ENCODE measurements around the gene SOX2.

SOX2 gene

DNA sequence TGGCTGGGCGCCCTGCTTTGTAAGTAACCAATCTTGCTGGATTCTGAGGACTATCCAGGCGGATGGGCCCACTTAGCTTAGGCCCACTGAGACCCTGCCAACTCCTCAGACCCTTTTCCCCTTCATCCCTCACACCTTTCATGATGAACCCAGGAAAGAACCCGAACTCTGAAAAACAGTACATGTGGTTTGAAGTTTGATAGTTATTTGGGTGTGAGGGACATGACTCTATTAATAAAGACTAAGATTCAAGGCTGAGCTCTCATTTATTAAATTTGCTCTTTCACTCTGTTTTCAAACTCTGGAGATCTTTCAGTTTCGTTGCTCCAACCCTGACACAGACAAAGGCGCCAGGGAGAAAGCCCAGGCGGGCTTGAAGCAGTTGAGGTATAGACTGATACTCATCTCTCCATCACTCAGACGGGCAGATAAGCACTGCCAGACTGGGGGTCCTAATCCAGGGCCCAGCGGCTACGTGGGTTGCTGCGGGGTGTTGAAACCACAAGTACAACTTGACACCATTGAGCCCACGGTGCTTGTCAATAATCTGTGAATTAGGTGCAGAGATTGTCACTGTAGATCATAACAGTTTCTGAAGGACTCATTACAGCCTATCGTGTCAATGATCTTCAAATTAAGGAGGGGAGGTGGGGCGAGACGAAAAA is 7.2 kb upstream of the SOX2 start:
- H3K4me3 ChIP-seq (ENCODE audit: control insufficient read depth, low read depth, low read length) = no peak overlapping the region
- TF ChIP-seq, protein P1, sequence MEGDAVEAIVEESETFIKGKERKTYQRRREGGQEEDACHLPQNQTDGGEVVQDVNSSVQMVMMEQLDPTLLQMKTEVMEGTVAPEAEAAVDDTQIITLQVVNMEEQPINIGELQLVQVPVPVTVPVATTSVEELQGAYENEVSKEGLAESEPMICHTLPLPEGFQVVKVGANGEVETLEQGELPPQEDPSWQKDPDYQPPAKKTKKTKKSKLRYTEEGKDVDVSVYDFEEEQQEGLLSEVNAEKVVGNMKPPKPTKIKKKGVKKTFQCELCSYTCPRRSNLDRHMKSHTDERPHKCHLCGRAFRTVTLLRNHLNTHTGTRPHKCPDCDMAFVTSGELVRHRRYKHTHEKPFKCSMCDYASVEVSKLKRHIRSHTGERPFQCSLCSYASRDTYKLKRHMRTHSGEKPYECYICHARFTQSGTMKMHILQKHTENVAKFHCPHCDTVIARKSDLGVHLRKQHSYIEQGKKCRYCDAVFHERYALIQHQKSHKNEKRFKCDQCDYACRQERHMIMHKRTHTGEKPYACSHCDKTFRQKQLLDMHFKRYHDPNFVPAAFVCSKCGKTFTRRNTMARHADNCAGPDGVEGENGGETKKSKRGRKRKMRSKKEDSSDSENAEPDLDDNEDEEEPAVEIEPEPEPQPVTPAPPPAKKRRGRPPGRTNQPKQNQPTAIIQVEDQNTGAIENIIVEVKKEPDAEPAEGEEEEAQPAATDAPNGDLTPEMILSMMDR (IDR thresholded peaks at IDR 0.05; ENCODE audit: control insufficient read depth, insufficient read depth, low read depth, low read length, missing control alignments) = no peak
- no peak for DNase-seq (ENCODE audit: low read depth)

DNA sequence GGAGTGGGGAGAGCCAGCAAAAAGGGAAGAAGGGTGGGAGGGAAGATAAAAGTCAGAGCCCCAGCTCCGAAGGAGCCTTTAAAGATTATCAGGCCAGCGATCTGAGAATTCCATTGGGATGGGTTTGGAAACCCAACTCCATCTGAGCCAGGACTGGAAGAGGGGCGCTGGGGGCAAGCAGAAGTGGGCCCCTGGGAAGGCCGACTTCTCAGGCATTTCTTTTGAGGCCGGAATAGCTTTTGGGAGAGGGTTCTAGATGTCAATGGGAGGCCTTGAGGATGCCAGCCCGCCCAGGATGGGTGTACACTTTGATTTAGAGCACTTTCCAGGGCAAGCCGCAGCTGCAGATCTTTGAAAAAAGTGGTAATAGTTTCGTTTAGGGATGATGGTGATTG is 6.6 kb upstream of the SOX2 start:
- no peak overlapping the region for H3K4me3 ChIP-seq (ENCODE audit: control insufficient read depth, low read depth, low read length)
- TF ChIP-seq, protein P1 (IDR thresholded peaks at IDR 0.05; ENCODE audit: control insufficient read depth, insufficient read depth, low read depth, low read length, missing control alignments) = no peak
- no peak for DNase-seq (ENCODE audit: low read depth)

DNA sequence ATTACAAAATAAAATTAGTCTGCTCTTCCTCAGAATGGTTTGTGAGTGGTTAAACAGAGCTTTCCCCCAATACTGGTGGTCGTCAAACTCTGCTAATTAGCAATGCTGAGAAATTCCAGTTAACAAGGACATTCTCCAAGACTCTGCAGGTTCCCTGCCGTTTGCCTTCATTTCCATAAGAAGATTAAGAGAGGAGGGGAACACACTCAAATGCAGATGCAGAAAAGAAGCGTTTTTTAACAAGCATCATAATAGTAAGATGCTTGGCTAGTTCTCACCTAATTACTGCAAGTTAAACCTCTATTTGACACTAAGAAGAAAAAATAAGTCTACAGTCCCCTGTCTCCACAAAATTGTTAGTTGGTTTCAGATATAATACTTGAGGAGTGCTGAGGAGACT is 3.7 kb upstream of the SOX2 start:
- TF ChIP-seq, protein P1 (IDR thresholded peaks at IDR 0.05; ENCODE audit: control insufficient read depth, insufficient read depth, low read depth, low read length, missing control alignments) = no peak
- DNase-seq (ENCODE audit: low read depth) = no peak
- H3K4me3 ChIP-seq (ENCODE audit: control insufficient read depth, low read depth, low read length) = no peak overlapping the region

GRCh38 chr3:181709537-181710279 is 2.0 kb upstream of the SOX2 start:
- DNase-seq (ENCODE audit: low read depth) = no peak
- TF ChIP-seq, protein P1 (IDR thresholded peaks at IDR 0.05; ENCODE audit: control insufficient read depth, insufficient read depth, low read depth, low read length, missing control alignments) = peak; percentile 74
- no peak overlapping the region for H3K4me3 ChIP-seq (ENCODE audit: control insufficient read depth, low read depth, low read length)

- TF ChIP-seq, protein P1 (IDR thresholded peaks at IDR 0.05; ENCODE audit: control insufficient read depth, insufficient read depth, low read depth, low read length, missing control alignments) = no peak
- H3K4me3 ChIP-seq (ENCODE audit: control insufficient read depth, low read depth, low read length) = no peak overlapping the region
- no peak for DNase-seq (ENCODE audit: low read depth)
Measured at GRCh38 chr3:181710345-181711291, 1.1 kb upstream of the SOX2 start.

DNA sequence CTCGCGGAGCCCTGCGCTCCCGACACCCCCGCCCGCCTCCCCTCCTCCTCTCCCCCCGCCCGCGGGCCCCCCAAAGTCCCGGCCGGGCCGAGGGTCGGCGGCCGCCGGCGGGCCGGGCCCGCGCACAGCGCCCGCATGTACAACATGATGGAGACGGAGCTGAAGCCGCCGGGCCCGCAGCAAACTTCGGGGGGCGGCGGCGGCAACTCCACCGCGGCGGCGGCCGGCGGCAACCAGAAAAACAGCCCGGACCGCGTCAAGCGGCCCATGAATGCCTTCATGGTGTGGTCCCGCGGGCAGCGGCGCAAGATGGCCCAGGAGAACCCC is 464 bp downstream of the SOX2 start:
- no peak for DNase-seq (ENCODE audit: low read depth)
- H3K4me3 ChIP-seq (ENCODE audit: control insufficient read depth, low read depth, low read length) = no peak overlapping the region; the same call in none of the 2 replicates
- TF ChIP-seq, protein P1 (IDR thresholded peaks at IDR 0.05; ENCODE audit: control insufficient read depth, insufficient read depth, low read depth, low read length, missing control alignments) = no peak
